Vagina (tissue), 2 donors: ENCODE measurements around the gene HOOK2. TPM values are rescaled to one million over a fixed set of nuclear protein-coding genes. Genes with fewer than 3 reads are reported as not detected.

Source experiments
- DNase-seq, 2 donors: peaks; one replicate each; pipeline ENCODE4 v3.0.0-alpha.2; 2017; ENCODE audit errors: extremely low spot score in 2 of 2
- H3K27ac ChIP-seq: fragments of 200-600 bp; sonication (generic); one replicate; pipeline ENCODE4 v1.5.1; 2019
- H3K27me3 ChIP-seq: fragments of 200-600 bp; sonication (generic); one replicate; pipeline ENCODE4 v1.5.1; 2019
- H3K36me3 ChIP-seq, 2 donors: fragments of 200-600 bp; sonication (generic); one replicate each; pipeline ENCODE4 v1.5.1; 2017 to 2019
- H3K4me1 ChIP-seq: fragments of 200-600 bp; sonication (generic); one replicate; pipeline ENCODE4 v1.5.1; 2019
- H3K4me3 ChIP-seq, 2 donors: fragments of 200-600 bp; sonication (generic); 1 replicate in 1 of 2; 2 replicates in 1 of 2; pipeline ENCODE4 v1.5.1; 2016 to 2019
- H3K9me3 ChIP-seq: fragments of 200-600 bp; sonication (generic); one replicate; pipeline ENCODE4 v1.5.1; 2019
- POLR2A ChIP-seq, 2 donors: fragments of 450-650 bp; IDR thresholded peaks; one replicate each; pipeline ENCODE4 v1.6.1; 2017; ENCODE audit warnings: antibody characterized with exemption in 2 of 2, mild to moderate bottlenecking in 2 of 2, moderate library complexity in 2 of 2
- POLR2AphosphoS5 ChIP-seq, 2 donors: sonication (generic); formaldehyde crosslinking; IDR thresholded peaks; one replicate each; pipeline ENCODE4 v1.9.0; 2017; ENCODE audit warnings: antibody characterized with exemption in 2 of 2, mild to moderate bottlenecking in 2 of 2, low read depth in 1 of 2; ENCODE audit not compliant: insufficient read depth in 1 of 2
- intact Hi-C: fragments of 100-400 bp; cut with DNase I; formaldehyde crosslinking; loops from one replicate; pipeline ENCODE4 v1.15.1; 2023
- total RNA-seq: library from RNA; depleted of rRNA; stranded (reverse); fragments of >200 nt; gene quantifications from one replicate; pipeline ENCODE4 v1.2.3, GENCODE V29; 2016
- TF ChIP-seq, protein P1 (sequence below), 3 experiments: fragments of 450-650 bp in 2 of 3; fragments of 200-600 bp in 1 of 3; sonication (generic) in 1 of 3; IDR thresholded peaks; one replicate each; pipeline ENCODE4 v1.5.1; 2017 to 2019; ENCODE audit warnings: antibody characterized with exemption in 3 of 3, mild to moderate bottlenecking in 2 of 3, moderate library complexity in 2 of 3

Gene HOOK2
- total RNA-seq, 1 donor from 2014 or later, result 65.6 TPM

DNA sequence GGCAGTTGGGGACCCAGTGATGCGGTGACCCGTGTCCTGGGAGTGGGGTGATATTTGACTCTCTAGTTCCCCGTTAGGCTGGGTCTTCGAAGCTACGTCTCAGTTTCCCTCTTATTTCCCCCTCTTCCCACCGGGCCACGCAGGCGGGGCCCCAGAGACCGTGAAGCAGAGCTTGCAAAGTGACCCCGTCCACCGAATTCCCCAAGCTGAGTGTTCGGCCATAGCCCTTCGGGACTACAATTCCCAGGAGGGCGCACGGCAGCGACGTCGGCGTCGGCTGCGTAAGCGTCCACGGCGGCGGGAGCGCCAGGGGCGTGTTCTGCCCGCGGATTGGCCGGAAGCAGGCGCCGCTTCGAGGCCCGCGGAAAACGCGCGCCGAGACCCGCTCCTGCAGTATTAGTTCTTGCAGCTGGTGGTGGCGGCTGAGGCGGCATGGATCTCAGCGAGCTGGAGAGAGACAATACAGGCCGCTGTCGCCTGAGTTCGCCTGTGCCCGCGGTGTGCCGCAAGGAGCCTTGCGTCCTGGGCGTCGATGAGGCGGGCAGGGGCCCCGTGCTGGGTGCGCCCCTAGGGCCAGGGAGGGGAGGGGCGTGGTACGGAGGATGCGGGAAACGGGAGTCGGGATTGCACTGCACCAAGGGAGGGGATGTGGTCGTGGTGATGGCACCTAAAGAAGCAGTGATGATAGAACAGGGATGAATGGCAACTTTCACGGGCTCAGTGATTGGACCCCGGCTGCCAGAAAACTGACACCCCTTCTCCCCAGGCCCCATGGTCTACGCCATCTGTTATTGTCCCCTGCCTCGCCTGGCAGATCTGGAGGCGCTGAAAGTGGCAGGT is 31.1 kb upstream of the HOOK2 start, which contains the start of gene RNASEH2A:
TSS of gene RNASEH2A (plus strand) at position 343 of the 840 bp plus-strand sequence. CDS start at position 433, 90 bp downstream.
- H3K9me3 ChIP-seq, result no peaks in the 10 kb centered on the region
- peak in 1 of 2 donors; percentile 87 for DNase-seq
- H3K27ac ChIP-seq, result peak within 1 kb of the TSS; percentile 64
- H3K27me3 ChIP-seq, result no peaks in the 10 kb centered on the region
- TF ChIP-seq POLR2AphosphoS5 (IDR thresholded peaks at IDR 0.05; ENCODE audit: insufficient read depth in 1 of 2, low read depth in 1 of 2) (peak; percentile 72 to 79), POLR2A (IDR thresholded peaks at IDR 0.05) (no peak)
- TF ChIP-seq, protein P1, sequence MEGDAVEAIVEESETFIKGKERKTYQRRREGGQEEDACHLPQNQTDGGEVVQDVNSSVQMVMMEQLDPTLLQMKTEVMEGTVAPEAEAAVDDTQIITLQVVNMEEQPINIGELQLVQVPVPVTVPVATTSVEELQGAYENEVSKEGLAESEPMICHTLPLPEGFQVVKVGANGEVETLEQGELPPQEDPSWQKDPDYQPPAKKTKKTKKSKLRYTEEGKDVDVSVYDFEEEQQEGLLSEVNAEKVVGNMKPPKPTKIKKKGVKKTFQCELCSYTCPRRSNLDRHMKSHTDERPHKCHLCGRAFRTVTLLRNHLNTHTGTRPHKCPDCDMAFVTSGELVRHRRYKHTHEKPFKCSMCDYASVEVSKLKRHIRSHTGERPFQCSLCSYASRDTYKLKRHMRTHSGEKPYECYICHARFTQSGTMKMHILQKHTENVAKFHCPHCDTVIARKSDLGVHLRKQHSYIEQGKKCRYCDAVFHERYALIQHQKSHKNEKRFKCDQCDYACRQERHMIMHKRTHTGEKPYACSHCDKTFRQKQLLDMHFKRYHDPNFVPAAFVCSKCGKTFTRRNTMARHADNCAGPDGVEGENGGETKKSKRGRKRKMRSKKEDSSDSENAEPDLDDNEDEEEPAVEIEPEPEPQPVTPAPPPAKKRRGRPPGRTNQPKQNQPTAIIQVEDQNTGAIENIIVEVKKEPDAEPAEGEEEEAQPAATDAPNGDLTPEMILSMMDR (IDR thresholded peaks at IDR 0.05), result no peak
- intact Hi-C loops, result no loop called here
- peaks cover 20% of the 10 kb centered on the region for H3K4me1 ChIP-seq
- H3K4me3 ChIP-seq, result peak within 1 kb of the TSS; percentile 65 to 66
- peaks cover 0 to 12% of the 10 kb centered on the region in 2 donors for H3K36me3 ChIP-seq

DNA sequence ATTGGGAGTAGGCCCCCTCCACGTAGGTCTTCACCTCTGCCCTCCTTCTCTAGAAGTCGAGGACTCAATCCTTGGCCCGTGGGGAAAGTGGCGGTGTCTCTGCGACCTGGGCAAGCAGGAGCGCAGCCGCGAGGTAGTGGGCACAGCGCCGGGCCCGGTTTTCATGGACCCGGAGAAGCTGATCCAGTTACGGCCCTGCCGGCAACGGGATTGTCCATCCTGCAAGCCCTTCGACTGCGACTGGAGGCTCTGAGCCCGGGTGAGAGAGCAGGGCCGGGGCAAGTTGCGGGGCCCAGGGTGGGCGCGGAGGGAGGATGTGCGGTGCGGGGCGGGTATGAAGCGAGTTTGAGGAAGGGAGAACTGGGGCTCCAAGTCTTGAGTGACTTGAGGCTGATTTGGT is 28.7 kb upstream of the HOOK2 start:
- TF ChIP-seq POLR2A (IDR thresholded peaks at IDR 0.05) (no peak), POLR2AphosphoS5 (IDR thresholded peaks at IDR 0.05; ENCODE audit: insufficient read depth in 1 of 2, low read depth in 1 of 2) (no peak)
- TF ChIP-seq, protein P1 (IDR thresholded peaks at IDR 0.05), result no peak
- Histone ChIP-seq H3K27ac (no peak overlapping the region), H3K27me3 (no peaks in the 10 kb centered on the region), H3K4me3 (no peak overlapping the region), H3K36me3 (peaks cover 0 to 12% of the 10 kb centered on the region in 2 donors), H3K4me1 (peaks cover 38% of the 10 kb centered on the region), H3K9me3 (no peaks in the 10 kb centered on the region)
- intact Hi-C loops, result loop anchor here (5.0 kb wide), 1 partner anchor 37 kb away; no protein-coding TSS in a partner anchor
- no peak for DNase-seq

DNA sequence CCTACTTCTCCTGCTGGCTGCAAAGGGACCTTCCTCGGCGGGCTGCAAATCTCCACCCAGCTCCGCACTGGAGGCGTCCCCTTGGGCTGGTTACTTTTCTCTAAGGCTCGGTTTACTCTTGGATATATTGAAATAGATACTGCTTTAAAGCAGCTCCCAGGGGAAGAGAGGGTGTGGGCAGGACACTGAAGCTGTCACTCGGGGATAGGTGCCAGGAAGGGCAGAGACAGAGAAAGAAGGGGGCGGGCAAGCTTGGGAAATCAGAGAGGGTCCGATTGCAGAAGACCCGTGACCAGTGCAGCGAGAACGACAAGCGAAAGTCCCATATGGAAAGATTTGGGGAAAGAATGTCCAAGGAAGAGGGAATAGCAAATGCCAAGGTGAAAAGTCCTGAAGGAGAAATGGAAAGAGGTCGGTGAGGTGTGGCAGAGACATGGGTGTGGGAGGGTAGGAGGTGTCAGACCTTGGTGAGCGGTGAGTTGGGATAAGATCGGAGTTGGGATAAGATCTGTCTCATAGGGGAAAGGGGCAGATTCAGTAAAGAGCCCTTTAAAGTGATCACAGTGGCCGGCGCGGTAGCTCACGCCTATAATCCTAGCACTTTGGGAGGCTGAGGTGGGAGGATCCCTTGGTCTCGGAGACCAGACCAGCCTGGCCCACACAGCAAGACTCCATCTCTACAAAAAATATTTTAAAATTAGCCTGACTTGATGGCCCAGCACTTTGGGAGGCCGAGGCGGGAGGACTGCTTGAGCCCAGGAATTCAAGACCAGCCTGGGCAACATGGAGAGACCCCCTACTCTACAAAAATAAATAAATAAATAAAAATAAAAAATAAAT is 27.1 kb upstream of the HOOK2 start:
- no peak for DNase-seq
- H3K9me3 ChIP-seq, result no peaks in the 10 kb centered on the region
- peaks cover 0 to 16% of the 10 kb centered on the region in 2 donors for H3K36me3 ChIP-seq
- H3K4me3 ChIP-seq, result peak overlapping the region; percentile 70 to 93
- H3K4me1 ChIP-seq, result peaks cover 38% of the 10 kb centered on the region
- H3K27me3 ChIP-seq, result no peaks in the 10 kb centered on the region
- intact Hi-C loops, result loop anchor here (5.0 kb wide), 1 partner anchor 35 kb away; no protein-coding TSS in a partner anchor
- H3K27ac ChIP-seq, result peak overlapping the region; percentile 78
- TF ChIP-seq, protein P1 (IDR thresholded peaks at IDR 0.05), result no peak
- TF ChIP-seq POLR2A (IDR thresholded peaks at IDR 0.05) (no peak), POLR2AphosphoS5 (IDR thresholded peaks at IDR 0.05; ENCODE audit: insufficient read depth in 1 of 2, low read depth in 1 of 2) (no peak)

DNA sequence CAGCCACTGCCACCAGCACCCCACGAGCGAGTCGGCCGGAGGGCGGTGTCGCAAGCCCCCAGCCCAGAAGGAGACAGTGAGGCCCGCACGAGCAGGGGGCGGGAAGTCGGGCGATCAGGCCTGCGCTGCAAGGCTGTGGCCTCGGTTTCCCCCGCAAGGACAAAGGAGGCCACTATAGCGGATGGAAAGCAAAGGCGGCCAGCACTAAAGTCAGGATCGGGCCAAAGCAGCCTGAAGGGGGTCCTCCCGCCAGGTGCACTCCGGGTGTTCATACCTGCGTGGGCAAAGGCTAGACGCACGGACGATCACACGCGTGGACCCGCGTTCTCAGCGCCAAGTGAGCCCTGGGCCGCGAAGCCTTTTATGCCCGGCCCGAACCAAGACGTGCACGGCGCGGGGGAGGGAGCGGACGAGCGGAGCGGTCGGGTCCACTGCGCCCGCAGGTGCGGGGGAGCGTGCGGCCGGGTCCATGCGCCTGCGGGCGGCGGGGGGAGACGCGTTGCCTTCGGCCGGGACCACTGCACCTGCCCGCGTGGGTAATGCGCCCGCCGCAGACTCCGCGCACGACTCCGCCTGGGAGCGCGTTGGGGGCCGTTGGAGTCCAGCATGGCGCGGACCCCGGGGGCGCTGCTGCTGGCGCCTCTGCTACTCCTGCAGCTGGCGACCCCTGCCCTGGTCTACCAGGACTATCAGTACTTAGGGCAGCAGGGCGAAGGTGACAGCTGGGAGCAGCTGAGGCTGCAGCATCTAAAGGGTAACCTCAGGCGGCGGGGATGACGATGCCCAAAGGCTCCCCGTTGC is 26.3 kb upstream of the HOOK2 start, which contains the start of the genes PRDX2 and THSD8:
TSS of gene PRDX2 (minus strand) at position 335 of the 801 bp plus-strand sequence. CDS start 539 bp downstream, outside the sequence.
TSS of gene THSD8 (plus strand) at position 604 of the 801 bp plus-strand sequence. CDS start at position 607, 3 bp downstream.
- H3K4me3 ChIP-seq, result peak within 1 kb of the TSS; percentile 70 to 93
- DNase-seq, result no peak
- peaks cover 31% of the 10 kb centered on the region for H3K4me1 ChIP-seq
- no peaks in the 10 kb centered on the region for H3K27me3 ChIP-seq
- no peaks in the 10 kb centered on the region for H3K9me3 ChIP-seq
- intact Hi-C loops, result loop anchor here (5.0 kb wide), 1 partner anchor 34 kb away; no protein-coding TSS in a partner anchor
- peak within 1 kb of the TSS; percentile 78 for H3K27ac ChIP-seq
- peaks cover 0 to 16% of the 10 kb centered on the region in 2 donors for H3K36me3 ChIP-seq
- TF ChIP-seq POLR2AphosphoS5 (IDR thresholded peaks at IDR 0.05; ENCODE audit: insufficient read depth in 1 of 2, low read depth in 1 of 2) (peak in 1 of 2 donors; percentile 86), POLR2A (IDR thresholded peaks at IDR 0.05) (peak in 1 of 2 donors; percentile 59)
- TF ChIP-seq, protein P1 (IDR thresholded peaks at IDR 0.05), result no peak
